A549 treated with Hydrocortisone at 1 μM for 4 hours (cell line): ENCODE results near the gene CLEC18C. TPM values are rescaled to one million over a fixed set of nuclear protein-coding genes. Genes with fewer than 3 reads are reported as not detected.

Experiments
- total RNA-seq: library from RNA; stranded (reverse); fragments of 200-300 nt; extraction: Qiagen RNA extraction; gene quantifications from 5 replicates; pipeline ENCODE4 v1.2.3, GENCODE V29; 2022

Gene CLEC18C
- total RNA-seq = 0.06 to 0.12 TPM (median 0.07 TPM) in 4 of 5 replicates, not detected in the other

DNA sequence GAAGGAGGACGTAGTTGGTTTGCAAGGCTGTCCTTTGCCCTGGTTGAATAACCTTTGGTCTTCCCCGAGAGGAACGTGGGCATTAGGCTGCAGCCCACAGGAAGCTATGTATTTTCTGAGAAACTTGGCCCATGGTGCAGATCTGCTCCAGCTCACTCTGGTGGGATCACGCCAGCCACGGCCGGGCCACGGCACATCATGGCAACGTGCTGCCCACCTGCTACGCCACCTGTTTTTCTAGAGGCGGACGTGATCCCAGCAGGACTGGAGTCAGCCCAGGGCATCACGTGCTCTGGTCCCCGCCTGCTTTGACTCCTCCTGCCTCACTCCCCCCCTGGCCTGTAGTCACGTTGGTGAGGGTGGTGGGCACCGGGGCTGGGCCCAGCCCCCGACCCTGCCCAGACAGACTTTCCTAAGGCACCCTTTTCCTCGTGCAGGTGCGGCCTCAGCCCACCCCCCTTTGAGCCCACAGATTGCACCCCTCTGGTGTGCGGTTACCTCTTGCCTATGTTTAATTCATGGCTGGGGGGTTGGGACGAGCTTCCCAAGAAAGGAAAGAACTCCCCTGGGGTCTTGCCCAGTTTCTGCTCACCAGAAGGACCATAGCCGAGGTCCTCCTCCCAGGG lies at the start of gene CLEC18C:
Gene CLEC18C, plus strand, starts transcription at position 576 of the 626 bp plus-strand sequence. CDS start 492 bp downstream, outside the sequence.

Other genes with a start within 250 kb of the CLEC18C start
- gene CLEC18A, start 222.5 kb upstream of the CLEC18C start, total RNA-seq = 0.05 to 0.13 TPM (median 0.10 TPM) in 4 of 5 replicates, not detected in the other
- 13.7 to 17.4 TPM (median 15.6 TPM) in 5 replicates for gene PDPR, start 59.5 kb upstream of the CLEC18C start, total RNA-seq
- gene EXOSC6, start 78.2 kb downstream of the CLEC18C start, total RNA-seq = 12.9 to 16.4 TPM (median 15.6 TPM) in 5 replicates
- 87.4 to 105 TPM (median 88.2 TPM) in 5 replicates for gene AARS1, start 115.7 kb downstream of the CLEC18C start, total RNA-seq
- gene DDX19B, start 125.4 kb downstream of the CLEC18C start, total RNA-seq = 29.2 to 35.0 TPM (median 30.8 TPM) in 5 replicates
- gene DDX19A, start 173.1 kb downstream of the CLEC18C start, total RNA-seq = 37.2 to 46.3 TPM (median 39.1 TPM) in 5 replicates